GM20431 (cell line): ENCODE measurements around the gene SDF2L1.

Experiments used
- in situ Hi-C: fragments of 300-500 bp; cut with MseI, MboI; formaldehyde crosslinking; loops from one replicate; pipeline ENCODE4 v1.15.0; 2020; ENCODE audit warnings: low sequenced_read_pairs; ENCODE audit not compliant: unreplicated experiment

Gene SDF2L1

GRCh38 chr22:21621025-21621424, 21.1 kb upstream of the SDF2L1 start:
- in situ Hi-C loops, result no loop called here

- in situ Hi-C loops, result no loop called here
Observed at GRCh38 chr22:21622011-21622918, 19.8 kb upstream of the SDF2L1 start.

GRCh38 chr22:21622919-21623647, 19.0 kb upstream of the SDF2L1 start:
- in situ Hi-C loops, result no loop called here

- in situ Hi-C loops, result no loop called here
Observed at GRCh38 chr22:21623648-21623970, 18.5 kb upstream of the SDF2L1 start.

GRCh38 chr22:21624120-21624879, 17.8 kb upstream of the SDF2L1 start:
- in situ Hi-C loops, result no loop called here

GRCh38 chr22:21624880-21625791, 17.0 kb upstream of the SDF2L1 start:
- in situ Hi-C loops, result no loop called here

- in situ Hi-C loops, result no loop called here
Observed at GRCh38 chr22:21626073-21626734, 15.9 kb upstream of the SDF2L1 start.

GRCh38 chr22:21626735-21627469, 15.2 kb upstream of the SDF2L1 start:
- in situ Hi-C loops, result no loop called here

- in situ Hi-C loops, result no loop called here
Observed at GRCh38 chr22:21628386-21629254, 13.5 kb upstream of the SDF2L1 start.

- in situ Hi-C loops, result no loop called here
Observed at GRCh38 chr22:21629255-21630149, 12.6 kb upstream of the SDF2L1 start, which contains the start of gene YDJC. TSS of gene YDJC (minus strand) at chr22:21630022. CDS start at chr22:21630014, 8 bp downstream.

- in situ Hi-C loops, result no loop called here
Observed at GRCh38 chr22:21631025-21631424, 11.1 kb upstream of the SDF2L1 start.

- in situ Hi-C loops, result no loop called here
Observed at GRCh38 chr22:21632237-21632895, 9.7 kb upstream of the SDF2L1 start, which contains the start of gene CCDC116. TSS of gene CCDC116 (plus strand) at chr22:21632760. CDS start at chr22:21633182, 422 bp downstream.

- in situ Hi-C loops, result no loop called here
Observed at GRCh38 chr22:21632931-21633330, 9.2 kb upstream of the SDF2L1 start.

- in situ Hi-C loops, result no loop called here
Observed at GRCh38 chr22:21633481-21633880, 8.6 kb upstream of the SDF2L1 start.

GRCh38 chr22:21634081-21634480, 8.0 kb upstream of the SDF2L1 start:
- in situ Hi-C loops, result no loop called here

GRCh38 chr22:21634844-21635243, 7.3 kb upstream of the SDF2L1 start:
- in situ Hi-C loops, result no loop called here
